ENCODE results near the gene PPARG. TPM values are rescaled to one million over a fixed set of nuclear protein-coding genes. Genes with fewer than 3 reads are reported as not detected.

PPARG gene
- total RNA-seq, 1 donor from 2014 or later: 0.37 TPM

GRCh38 chr3:12470111-12470510 lies 181.2 kb downstream of the PPARG start:
- Mint-ChIP-seq H3K27me3 (ENCODE audit: unreplicated experiment) (no peaks in the 10 kb centered on the region), H3K36me3 (ENCODE audit: unreplicated experiment) (no peaks in the 10 kb centered on the region), H3K9me3 (ENCODE audit: unreplicated experiment) (no peaks in the 10 kb centered on the region), H3K4me3 (ENCODE audit: unreplicated experiment) (no peak overlapping the region), H3K4me1 (ENCODE audit: low read depth, unreplicated experiment) (no peaks in the 10 kb centered on the region), H3K27ac (ENCODE audit: unreplicated experiment) (no peak overlapping the region)
- TF ChIP-seq CTCF (IDR thresholded peaks at IDR 0.05; ENCODE audit: partially characterized antibody, unreplicated experiment): no peak
- DNase-seq: no peak

GRCh38 chr3:12470680-12471079 lies 181.8 kb downstream of the PPARG start:
- Mint-ChIP-seq H3K4me1 (ENCODE audit: low read depth, unreplicated experiment) (no peaks in the 10 kb centered on the region), H3K9me3 (ENCODE audit: unreplicated experiment) (no peaks in the 10 kb centered on the region), H3K36me3 (ENCODE audit: unreplicated experiment) (no peaks in the 10 kb centered on the region), H3K4me3 (ENCODE audit: unreplicated experiment) (no peak overlapping the region), H3K27me3 (ENCODE audit: unreplicated experiment) (no peaks in the 10 kb centered on the region), H3K27ac (ENCODE audit: unreplicated experiment) (no peak overlapping the region)
- TF ChIP-seq CTCF (IDR thresholded peaks at IDR 0.05; ENCODE audit: partially characterized antibody, unreplicated experiment): no peak
- no peak for DNase-seq

GRCh38 chr3:12471241-12471640 lies 182.4 kb downstream of the PPARG start:
- TF ChIP-seq CTCF (IDR thresholded peaks at IDR 0.05; ENCODE audit: partially characterized antibody, unreplicated experiment): no peak

GRCh38 chr3:12472000-12472610 lies 183.2 kb downstream of the PPARG start:
- no peak for TF ChIP-seq CTCF (IDR thresholded peaks at IDR 0.05; ENCODE audit: partially characterized antibody, unreplicated experiment)
- DNase-seq: no peak
- H3K9me3 Mint-ChIP-seq (ENCODE audit: unreplicated experiment): no peaks in the 10 kb centered on the region
- H3K27me3 Mint-ChIP-seq (ENCODE audit: unreplicated experiment): no peaks in the 10 kb centered on the region
- H3K4me1 Mint-ChIP-seq (ENCODE audit: low read depth, unreplicated experiment): no peaks in the 10 kb centered on the region
- no peak overlapping the region for H3K27ac Mint-ChIP-seq (ENCODE audit: unreplicated experiment)
- no peak overlapping the region for H3K4me3 Mint-ChIP-seq (ENCODE audit: unreplicated experiment)
- no peaks in the 10 kb centered on the region for H3K36me3 Mint-ChIP-seq (ENCODE audit: unreplicated experiment)

More at GRCh38 chr3:12471241-12471640, 182.4 kb downstream of the PPARG start:
- H3K27ac Mint-ChIP-seq (ENCODE audit: unreplicated experiment): no peak overlapping the region
- no peaks in the 10 kb centered on the region for H3K4me1 Mint-ChIP-seq (ENCODE audit: low read depth, unreplicated experiment)
- H3K27me3 Mint-ChIP-seq (ENCODE audit: unreplicated experiment): no peaks in the 10 kb centered on the region
- no peak for DNase-seq
- no peaks in the 10 kb centered on the region for H3K9me3 Mint-ChIP-seq (ENCODE audit: unreplicated experiment)
- no peaks in the 10 kb centered on the region for H3K36me3 Mint-ChIP-seq (ENCODE audit: unreplicated experiment)
- H3K4me3 Mint-ChIP-seq (ENCODE audit: unreplicated experiment): no peak overlapping the region

GRCh38 chr3:12472796-12473195 lies 183.9 kb downstream of the PPARG start:
- Mint-ChIP-seq H3K27ac (ENCODE audit: unreplicated experiment) (no peak overlapping the region), H3K27me3 (ENCODE audit: unreplicated experiment) (no peaks in the 10 kb centered on the region), H3K36me3 (ENCODE audit: unreplicated experiment) (no peaks in the 10 kb centered on the region), H3K4me1 (ENCODE audit: low read depth, unreplicated experiment) (no peaks in the 10 kb centered on the region), H3K9me3 (ENCODE audit: unreplicated experiment) (no peaks in the 10 kb centered on the region), H3K4me3 (ENCODE audit: unreplicated experiment) (no peak overlapping the region)
- no peak for DNase-seq
- no peak for TF ChIP-seq CTCF (IDR thresholded peaks at IDR 0.05; ENCODE audit: partially characterized antibody, unreplicated experiment)

All from glutamatergic neuron (in vitro differentiated cells).